Urothelium cell line (cell line): Measurements from ENCODE around the gene LTBP2.
A peak's percentile ranks its signal among the peaks of the same experiment; 100 is the strongest.

Source experiments
- DNase-seq: peaks from one replicate; pipeline ENCODE4 v3.0.0; 2011; ENCODE audit warnings: low spot score, mixed read lengths
- FAIRE-seq: peaks from 2 replicates; lab custom pipeline; 2011; peaks lifted over from hg19 to GRCh38; lab: Jason Lieb, UNC

Gene LTBP2

GRCh38 chr14:74638966-74639365 lies 26.9 kb upstream of the LTBP2 start:
- FAIRE-seq: no peak
- no peak for DNase-seq

- DNase-seq: no peak
- FAIRE-seq: no peak
Observed at GRCh38 chr14:74638066-74638465, 26.0 kb upstream of the LTBP2 start.

DNA sequence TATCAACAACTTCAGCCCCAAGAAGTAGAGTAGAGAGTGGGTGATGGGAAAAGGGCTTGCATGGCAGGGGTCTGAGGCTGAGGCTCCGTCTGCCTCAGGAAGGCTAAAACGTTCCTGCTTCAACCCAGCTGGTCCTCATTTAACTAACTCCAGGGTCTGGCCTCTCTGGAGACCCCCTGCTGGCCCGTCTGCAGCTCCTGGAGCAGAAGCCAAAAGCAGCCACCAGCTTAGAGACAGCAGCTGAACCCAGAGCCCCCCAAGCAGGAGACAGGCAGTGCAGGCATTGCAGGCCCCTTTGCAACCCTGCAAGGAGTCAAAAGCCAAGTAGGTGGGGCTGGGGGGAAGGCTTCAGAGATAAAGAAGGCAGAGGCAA lies 25.1 kb upstream of the LTBP2 start:
- DNase-seq: no peak
- FAIRE-seq: no peak

DNA sequence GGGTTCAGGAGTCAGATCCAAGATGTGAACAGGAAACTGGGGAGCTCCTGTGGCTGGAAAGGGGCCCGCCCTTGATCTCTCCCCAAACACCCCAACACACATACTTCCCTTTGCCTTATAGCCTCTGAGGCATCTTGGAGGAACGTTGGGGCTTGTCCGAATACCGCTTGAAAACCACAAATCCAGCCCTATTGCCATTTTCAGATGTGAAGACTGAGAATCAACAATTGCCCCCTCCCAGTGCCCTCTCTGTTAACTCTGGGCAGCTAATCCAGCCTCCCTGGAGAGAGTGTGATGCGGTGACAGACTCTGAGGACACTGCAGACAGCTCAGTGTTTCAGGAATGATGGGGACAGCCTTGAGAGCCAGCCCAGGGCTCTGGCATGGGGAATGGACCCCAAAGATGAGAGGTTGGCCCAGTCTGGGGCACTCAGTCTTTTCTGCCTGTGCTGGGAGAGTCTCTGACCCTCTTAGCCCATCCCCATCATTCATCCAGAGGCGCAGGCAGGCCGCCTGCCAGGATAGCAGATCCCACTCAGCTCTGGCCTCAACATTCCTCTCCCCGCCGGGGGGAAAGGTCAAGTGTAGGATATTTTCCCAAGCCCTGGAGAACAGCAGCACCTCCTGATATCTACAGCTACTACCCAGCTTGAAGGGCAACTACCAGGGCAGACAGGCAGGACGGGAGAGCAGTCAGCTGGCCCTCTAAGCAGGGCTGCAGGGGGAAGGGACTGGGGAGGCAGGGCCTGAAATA lies 24.6 kb upstream of the LTBP2 start:
- no peak for DNase-seq
- peak; percentile 13 for FAIRE-seq

DNA sequence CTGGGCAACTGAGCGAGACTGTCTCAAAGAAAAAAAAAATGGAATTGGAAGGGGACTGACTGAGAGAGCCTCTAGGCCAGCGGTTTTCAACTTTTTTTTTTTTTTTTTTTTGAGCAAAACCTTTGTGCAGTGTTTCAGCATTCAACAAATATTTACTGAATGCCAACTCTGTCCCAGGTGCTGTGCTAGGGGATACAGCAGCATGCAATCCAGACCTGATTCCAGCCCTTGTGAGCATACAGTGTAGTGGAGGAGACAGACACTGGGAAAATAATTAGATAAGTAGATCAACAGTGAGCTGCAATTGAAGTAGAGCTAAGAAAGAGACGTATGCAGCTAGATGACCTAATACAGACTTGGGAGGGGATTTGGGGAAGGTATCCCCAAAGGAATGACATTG lies 23.8 kb upstream of the LTBP2 start:
- DNase-seq: no peak
- no peak for FAIRE-seq

- DNase-seq (no peak), FAIRE-seq (peak; percentile 73)
Observed at GRCh38 chr14:74634964-74635363, 22.9 kb upstream of the LTBP2 start.

- no peak for FAIRE-seq
- DNase-seq: no peak
Observed at GRCh38 chr14:74634481-74634880, 22.4 kb upstream of the LTBP2 start.

DNA sequence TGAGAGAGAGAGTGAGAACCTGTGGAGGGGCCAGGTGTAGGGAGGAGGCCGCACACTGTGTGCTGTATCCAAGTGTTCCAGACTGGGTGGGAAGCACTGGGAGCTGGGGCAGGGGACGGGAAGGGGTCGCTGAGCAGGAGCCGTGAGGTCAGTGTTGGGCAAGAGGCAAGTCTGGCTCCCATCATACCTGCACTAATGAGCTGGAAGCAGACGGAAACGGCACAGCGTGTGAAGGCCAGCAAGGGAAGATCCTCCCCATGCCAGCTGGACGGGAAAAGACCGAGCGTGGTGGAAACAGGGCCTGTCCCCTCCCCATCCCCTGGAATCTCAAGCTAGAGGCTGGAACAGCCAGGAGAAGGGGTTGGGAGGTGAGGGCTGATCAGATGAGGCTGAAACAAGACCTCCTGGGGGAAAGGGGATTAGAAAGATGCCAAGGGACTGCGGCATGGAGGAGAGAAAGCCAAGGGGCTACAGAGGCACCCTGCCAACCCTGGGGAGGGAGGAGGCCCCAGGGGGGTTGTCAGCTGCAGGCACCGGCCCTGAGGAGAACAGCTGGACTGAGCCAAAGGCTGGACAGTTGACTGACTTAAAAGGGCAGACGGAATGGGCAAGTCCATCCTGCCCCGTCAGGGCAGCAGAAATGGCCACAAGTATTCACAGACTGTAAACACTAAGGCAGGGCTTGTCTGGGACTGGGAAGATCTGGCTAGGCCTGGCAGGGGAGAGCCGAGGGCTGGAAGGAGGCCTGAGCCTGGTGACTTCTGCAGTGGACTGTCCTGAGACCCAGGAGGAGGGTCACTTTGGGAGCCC lies 19.0 kb upstream of the LTBP2 start:
- FAIRE-seq (no peak), DNase-seq (no peak)

DNA sequence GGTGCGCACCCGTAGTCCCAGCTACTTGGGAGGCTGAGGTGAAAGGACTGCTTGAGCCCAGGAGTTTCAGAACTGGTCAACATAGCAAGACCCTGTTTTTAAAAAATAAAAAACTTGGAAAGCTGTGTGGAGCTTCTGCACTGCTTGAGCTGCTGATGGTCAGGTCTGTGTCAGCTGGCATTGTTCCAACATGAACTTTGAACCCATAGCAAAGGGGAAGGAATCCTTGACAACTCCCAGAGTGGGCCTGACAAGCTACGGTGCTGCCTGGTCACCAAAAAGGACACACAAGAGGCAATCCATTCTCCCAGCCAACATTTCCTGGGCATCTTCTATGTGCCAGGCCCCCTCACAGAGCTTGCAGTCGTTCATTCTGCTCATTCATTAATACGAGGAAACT lies 16.4 kb upstream of the LTBP2 start:
- no peak for FAIRE-seq
- no peak for DNase-seq

- no peak for FAIRE-seq
- no peak for DNase-seq
Observed at GRCh38 chr14:74627076-74627475, 15.0 kb upstream of the LTBP2 start.

DNA sequence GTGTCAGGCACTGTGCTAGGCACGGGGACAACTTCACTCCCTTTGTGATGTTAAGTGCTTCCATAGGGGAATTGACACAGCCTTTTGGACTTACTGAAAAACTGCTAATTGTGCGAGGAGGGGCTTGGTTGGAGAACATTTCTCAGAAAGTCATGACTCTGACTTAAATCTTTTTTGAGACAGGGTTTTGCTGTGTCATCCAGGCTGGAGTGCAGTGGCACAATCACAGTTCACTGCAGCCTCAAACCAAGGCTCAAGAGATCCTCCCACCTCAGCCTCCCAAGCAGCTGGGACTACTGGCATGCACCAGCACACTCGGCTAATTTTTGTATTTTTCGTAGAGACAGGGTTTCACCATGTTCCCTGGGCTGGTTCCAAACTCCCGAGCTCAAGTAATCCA lies 10.2 kb upstream of the LTBP2 start:
- no peak for FAIRE-seq
- no peak for DNase-seq

DNA sequence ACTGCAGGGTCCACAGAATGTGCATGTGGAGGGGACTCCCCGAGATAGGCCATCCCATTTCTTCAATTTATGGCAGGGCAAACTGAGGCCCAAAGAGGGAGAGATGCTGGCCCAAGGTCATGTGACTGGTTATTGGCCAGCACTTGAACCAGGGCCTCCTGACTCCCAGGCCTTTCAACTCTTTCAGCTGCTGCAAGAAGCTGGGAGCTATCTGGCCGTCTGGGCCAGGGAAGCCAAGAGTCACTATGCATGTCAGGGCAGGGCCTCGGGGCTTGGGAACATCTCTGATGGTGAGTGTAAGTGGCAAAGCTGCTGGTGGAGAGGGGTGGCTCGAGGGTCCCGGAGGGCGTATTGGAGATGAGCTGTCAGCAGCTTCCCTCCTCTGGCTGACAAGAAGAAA lies 9.5 kb upstream of the LTBP2 start:
- DNase-seq (no peak), FAIRE-seq (no peak)

GRCh38 chr14:74620923-74621322 lies 8.9 kb upstream of the LTBP2 start:
- DNase-seq (no peak), FAIRE-seq (no peak)

GRCh38 chr14:74620497-74620921 lies 8.5 kb upstream of the LTBP2 start:
- FAIRE-seq (no peak), DNase-seq (peak; percentile 86)

GRCh38 chr14:74619672-74620131 lies 7.7 kb upstream of the LTBP2 start:
- peak; percentile 72 for FAIRE-seq
- DNase-seq: peak; percentile 91

GRCh38 chr14:74618078-74618952 lies 6.3 kb upstream of the LTBP2 start:
- peak; percentile 66 for DNase-seq
- FAIRE-seq: no peak

DNA sequence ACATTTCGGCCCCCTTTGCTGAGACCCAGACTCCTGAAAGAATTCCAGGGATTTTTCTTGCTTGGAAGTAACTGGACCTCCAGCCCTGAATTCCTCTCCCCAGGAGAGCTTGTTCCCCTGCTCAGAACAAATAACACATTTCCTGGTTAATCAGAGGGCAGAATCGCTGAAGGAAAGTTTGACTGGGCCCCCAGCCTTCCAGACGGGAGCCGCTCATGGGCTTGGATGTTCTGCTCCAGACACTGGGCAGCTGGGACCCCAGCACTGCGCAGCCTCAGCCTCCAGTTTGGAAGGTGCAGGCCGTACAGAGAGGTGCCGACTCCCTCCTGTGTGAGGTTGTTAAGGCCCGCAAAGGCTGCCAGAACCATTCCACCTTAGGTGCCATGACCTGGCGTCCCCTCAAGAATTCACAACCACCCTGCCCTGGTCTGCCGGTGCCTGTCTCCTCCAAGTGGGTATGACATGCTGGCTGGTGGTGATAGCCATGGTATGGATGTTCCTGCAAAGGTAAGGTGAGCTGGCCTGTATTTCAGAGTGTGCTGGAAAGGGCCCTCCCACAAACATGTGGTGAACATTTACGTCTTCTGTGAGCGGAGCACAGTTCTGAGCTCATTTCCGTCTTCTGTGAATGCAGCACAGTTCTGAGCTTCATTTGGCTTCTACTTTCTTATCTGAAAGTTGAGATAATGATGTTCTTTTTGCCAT lies 5.1 kb upstream of the LTBP2 start:
- DNase-seq (no peak), FAIRE-seq (no peak)

DNA sequence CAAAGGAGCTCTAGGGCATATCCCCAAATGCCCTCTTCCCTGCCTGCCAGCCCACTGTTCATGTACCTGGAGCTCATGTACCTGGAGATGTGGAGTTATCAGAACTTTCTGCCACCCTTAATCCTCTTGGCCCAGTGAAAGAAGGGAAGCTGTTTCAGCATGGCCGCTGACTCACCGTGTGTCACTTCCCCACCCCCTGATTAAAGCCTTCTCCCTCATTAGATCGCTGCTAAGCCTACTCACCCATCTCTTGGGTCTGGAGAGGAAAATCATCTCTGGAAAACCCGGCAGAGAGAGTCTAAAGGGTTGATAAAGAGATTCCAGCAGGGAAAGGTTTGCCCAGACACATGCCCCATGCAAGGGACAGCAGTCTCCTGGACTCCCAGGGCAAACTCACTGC lies 4.5 kb upstream of the LTBP2 start:
- FAIRE-seq: no peak
- peak; percentile 67 for DNase-seq

GRCh38 chr14:74615735-74616134 lies 3.7 kb upstream of the LTBP2 start:
- DNase-seq: no peak
- no peak for FAIRE-seq
